HEK293 (cell line): ENCODE results near the gene TMEM231.

Source experiments
- CTCF ChIA-PET: fragments of 350-600 bp; formaldehyde crosslinking; extraction: SDS; loops from one replicate; lab custom pipeline; 2021; ENCODE audit warnings: antibody characterized with exemption; lab: Yijun Ruan, JAX
- POLR2A ChIA-PET: fragments of 300-600 bp; formaldehyde crosslinking; extraction: SDS; loops from one replicate; lab custom pipeline; 2020; ENCODE audit warnings: antibody characterized with exemption, inconsistent platforms; lab: Yijun Ruan, JAX
- H3K27ac ChIP-seq: fragments of 200-500 bp; sonication (Bioruptor generic); 2 replicates; pipeline ENCODE4 v1.5.1; 2014; ENCODE audit warnings: low read depth, low read length, control low read depth, inconsistent platforms; ENCODE audit errors: extremely low read depth
- H3K36me3 ChIP-seq, 2 experiments: fragments of 200-500 bp in 1 of 2; sonication (Bioruptor generic) in 1 of 2; 1 replicate in 1 of 2; 2 replicates in 1 of 2; pipeline ENCODE4 v1.5.1; 2014 to 2017; ENCODE audit warnings: inconsistent platforms in 2 of 2, low read length in 2 of 2; ENCODE audit not compliant: control insufficient read depth in 2 of 2, insufficient read depth in 1 of 2
- H3K4me1 ChIP-seq: fragments of 200-500 bp; sonication (Bioruptor generic); 2 replicates; pipeline ENCODE4 v1.5.1; 2014; ENCODE audit warnings: mild to moderate bottlenecking, low read length, inconsistent platforms; ENCODE audit not compliant: control insufficient read depth, insufficient read depth
- H3K4me3 ChIP-seq: 2 replicates; pipeline ENCODE4 v1.5.1; 2011; ENCODE audit warnings: low read depth, mild to moderate bottlenecking, control low read depth, low read length, moderate library complexity
- H3K9me3 ChIP-seq: fragments of 200-500 bp; sonication (Bioruptor generic); 2 replicates; pipeline ENCODE4 v1.5.1; 2014; ENCODE audit warnings: low read depth, low read length, inconsistent platforms; ENCODE audit not compliant: control insufficient read depth, insufficient read depth
- IKZF3 ChIP-seq: fragments of 450-650 bp; IDR thresholded peaks from 2 replicates; pipeline ENCODE4 v1.5.0; 2018; ENCODE audit warnings: missing biosample characterization, mild to moderate bottlenecking, missing genetic modification characterization, moderate library complexity
- INSM2 ChIP-seq: fragments of 450-650 bp; formaldehyde crosslinking; IDR thresholded peaks from 2 replicates; pipeline ENCODE4 v1.5.1; 2016; ENCODE audit warnings: missing biosample characterization, missing genetic modification characterization
- KLF10 ChIP-seq: fragments of 450-650 bp; IDR thresholded peaks from 2 replicates; pipeline ENCODE4 v1.5.1; 2018; ENCODE audit warnings: missing biosample characterization, mild to moderate bottlenecking, missing genetic modification characterization
- KLF9 ChIP-seq: fragments of 450-650 bp; formaldehyde crosslinking; IDR thresholded peaks from 2 replicates; pipeline ENCODE4 v1.5.1; 2016; ENCODE audit warnings: missing biosample characterization, missing genetic modification characterization, low read depth
- PATZ1 ChIP-seq: fragments of 450-650 bp; formaldehyde crosslinking; IDR thresholded peaks from 2 replicates; pipeline ENCODE4 v1.5.1; 2016; ENCODE audit warnings: missing biosample characterization, missing genetic modification characterization
- PRDM10 ChIP-seq: fragments of 450-650 bp; formaldehyde crosslinking; IDR thresholded peaks from 2 replicates; pipeline ENCODE4 v1.5.1; 2016; ENCODE audit warnings: missing biosample characterization, missing genetic modification characterization
- SCRT1 ChIP-seq: fragments of 450-650 bp; formaldehyde crosslinking; IDR thresholded peaks from 2 replicates; pipeline ENCODE4 v1.5.1; 2016; ENCODE audit warnings: missing biosample characterization, missing genetic modification characterization, borderline replicate concordance
- SP2 ChIP-seq: fragments of 450-650 bp; formaldehyde crosslinking; IDR thresholded peaks from 2 replicates; pipeline ENCODE4 v1.5.1; 2016; ENCODE audit warnings: missing biosample characterization, missing genetic modification characterization
- SP3 ChIP-seq: fragments of 450-650 bp; formaldehyde crosslinking; IDR thresholded peaks from 2 replicates; pipeline ENCODE4 v1.5.1; 2016; ENCODE audit warnings: missing biosample characterization, missing genetic modification characterization
- ZBTB11 ChIP-seq: fragments of 450-650 bp; formaldehyde crosslinking; conservative IDR thresholded peaks from 2 replicates; pipeline ENCODE4 v1.5.1; 2016; ENCODE audit warnings: low read depth, missing biosample characterization, missing genetic modification characterization
- ZBTB48 ChIP-seq: fragments of 450-650 bp; formaldehyde crosslinking; IDR thresholded peaks from 2 replicates; pipeline ENCODE4 v1.5.1; 2016; ENCODE audit warnings: missing biosample characterization, missing genetic modification characterization
- ZNF335 ChIP-seq: fragments of 450-650 bp; formaldehyde crosslinking; conservative IDR thresholded peaks from 2 replicates; pipeline ENCODE4 v1.5.1; 2016; ENCODE audit warnings: missing biosample characterization, missing genetic modification characterization
- ZNF530 ChIP-seq: fragments of 450-650 bp; formaldehyde crosslinking; IDR thresholded peaks from 2 replicates; pipeline ENCODE4 v1.5.1; 2016; ENCODE audit warnings: low read depth, missing biosample characterization, missing genetic modification characterization
- ZNF558 ChIP-seq: fragments of 450-650 bp; formaldehyde crosslinking; IDR thresholded peaks from 2 replicates; pipeline ENCODE4 v1.5.1; 2016; ENCODE audit warnings: missing biosample characterization, missing genetic modification characterization
- ZNF561 ChIP-seq: fragments of 450-650 bp; IDR thresholded peaks from 2 replicates; pipeline ENCODE4 v1.5.1; 2018; ENCODE audit warnings: missing biosample characterization, missing genetic modification characterization, borderline replicate concordance
- ZNF596 ChIP-seq: fragments of 450-650 bp; IDR thresholded peaks from 2 replicates; pipeline ENCODE4 v1.5.0; 2018; ENCODE audit warnings: missing biosample characterization, mild to moderate bottlenecking, missing genetic modification characterization, moderate library complexity
- ZSCAN4 ChIP-seq: fragments of 450-650 bp; formaldehyde crosslinking; IDR thresholded peaks from 2 replicates; pipeline ENCODE4 v1.5.1; 2017; ENCODE audit warnings: missing biosample characterization, missing genetic modification characterization

The TMEM231 gene

GRCh38 chr16:75555213-75555706 is 792 bp downstream of the TMEM231 start:
- peak overlapping the region; percentile 69 for H3K4me3 ChIP-seq
- H3K4me1 ChIP-seq = no peaks in the 10 kb centered on the region
- H3K27ac ChIP-seq = peak overlapping the region; percentile 64
- peak; percentile 15; the same call in 1 of the 2 replicates for TF ChIP-seq ZBTB11
- no peak for TF ChIP-seq PATZ1
- TF ChIP-seq KLF10 (tag by site-specific recombination) = peak; percentile 78
- 0 out of 2 replicates have a peak, but pooled peaks have one; percentile 29 for TF ChIP-seq PRDM10
- no peak for TF ChIP-seq ZNF596
- TF ChIP-seq INSM2 (tag by site-specific recombination) = peak; percentile 50; the same call in 1 of the 2 replicates
- peak; percentile 65 for TF ChIP-seq KLF9
- 0 out of 2 replicates have a peak, but pooled peaks have one; percentile 58 for TF ChIP-seq ZNF561 (tag by site-specific recombination)
- peak; percentile 95 for TF ChIP-seq IKZF3 (tag by site-specific recombination)
- no peak for TF ChIP-seq ZNF558
- no peak for TF ChIP-seq SCRT1
- peak; percentile 55; the same call in 1 of the 2 replicates for TF ChIP-seq ZSCAN4 (tag by site-specific recombination)
- TF ChIP-seq ZNF335 (tag by site-specific recombination) = peak; percentile 83
- peak; percentile 25; the same call in 1 of the 2 replicates for TF ChIP-seq SP3
- peak; percentile 77 for TF ChIP-seq SP2 (tag by site-specific recombination)
- TF ChIP-seq ZNF530 = peak; percentile 79; the same call in 1 of the 2 replicates
- TF ChIP-seq ZBTB48 (tag by site-specific recombination) = peak; percentile 81
- ChIA-PET POLR2A (interaction anchor here (1.1 to 2.2 kb wide), 4 partner anchors 10 to 93 kb away, joined by 3 to 22 read pairs (median 10); partner anchors contain the start of genes ADAT1, GABARAPL2, KARS1 and TERF2IP), CTCF (interaction anchor here (0.7 to 1.4 kb wide), 3 partner anchors 38 to 90 kb away, joined by 4 to 5 read pairs (median 4); partner anchors contain the start of gene TMEM170A)
- H3K36me3 ChIP-seq = no peaks in the 10 kb centered on the region
- no peaks in the 10 kb centered on the region for H3K9me3 ChIP-seq
